ENCODE results near the gene AK9.

DNA sequence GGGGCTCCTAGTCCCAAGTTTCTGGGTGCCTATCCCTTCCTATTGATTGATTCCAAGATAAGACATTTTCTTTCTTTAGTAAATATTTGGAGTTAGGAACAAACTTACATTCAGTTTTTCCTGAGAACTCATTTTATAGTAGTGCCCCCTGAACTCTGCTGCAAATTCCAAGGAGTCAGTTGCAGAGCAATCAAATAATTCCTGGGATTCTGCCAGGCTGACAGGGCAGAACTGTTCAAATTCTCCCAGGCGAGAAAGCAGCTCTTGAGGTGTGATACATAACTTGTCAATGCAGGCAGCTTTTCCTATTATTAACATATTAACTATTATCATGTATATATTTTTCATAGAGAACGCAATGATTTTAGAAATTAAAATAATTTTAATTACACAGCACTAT lies 192.1 kb downstream of the AK9 start:
- TF ChIP-seq, protein P1, sequence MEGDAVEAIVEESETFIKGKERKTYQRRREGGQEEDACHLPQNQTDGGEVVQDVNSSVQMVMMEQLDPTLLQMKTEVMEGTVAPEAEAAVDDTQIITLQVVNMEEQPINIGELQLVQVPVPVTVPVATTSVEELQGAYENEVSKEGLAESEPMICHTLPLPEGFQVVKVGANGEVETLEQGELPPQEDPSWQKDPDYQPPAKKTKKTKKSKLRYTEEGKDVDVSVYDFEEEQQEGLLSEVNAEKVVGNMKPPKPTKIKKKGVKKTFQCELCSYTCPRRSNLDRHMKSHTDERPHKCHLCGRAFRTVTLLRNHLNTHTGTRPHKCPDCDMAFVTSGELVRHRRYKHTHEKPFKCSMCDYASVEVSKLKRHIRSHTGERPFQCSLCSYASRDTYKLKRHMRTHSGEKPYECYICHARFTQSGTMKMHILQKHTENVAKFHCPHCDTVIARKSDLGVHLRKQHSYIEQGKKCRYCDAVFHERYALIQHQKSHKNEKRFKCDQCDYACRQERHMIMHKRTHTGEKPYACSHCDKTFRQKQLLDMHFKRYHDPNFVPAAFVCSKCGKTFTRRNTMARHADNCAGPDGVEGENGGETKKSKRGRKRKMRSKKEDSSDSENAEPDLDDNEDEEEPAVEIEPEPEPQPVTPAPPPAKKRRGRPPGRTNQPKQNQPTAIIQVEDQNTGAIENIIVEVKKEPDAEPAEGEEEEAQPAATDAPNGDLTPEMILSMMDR (IDR thresholded peaks at IDR 0.05) = no peak
- no peak for TF ChIP-seq POLR2A (IDR thresholded peaks at IDR 0.05)

Measured in lower leg skin (tissue), 3 donors.